ENCODE data around the gene SAMHD1. TPM values are rescaled to one million over a fixed set of nuclear protein-coding genes. Genes with fewer than 3 reads are reported as not detected.

Gene SAMHD1
- total and polyA plus RNA-seq, 9 of the 15 experiments (the other 6 are each of a cell fraction or from before 2014, with no cell fraction given), result 6.8 to 20.4 (median 14.8) TPM

GRCh38 chr20:36880741-36881250, 70.7 kb downstream of the SAMHD1 start:
- Histone ChIP-seq H3K9ac (ENCODE audit: insufficient read depth in 1 of 2, low read depth in 2 of 2, low read length in 2 of 2) (peak overlapping the region in 1 of 2 experiments; percentile 56; a peak in 1 of 4 replicates), H3K4me1 (replicated peaks in 1 of 2; ENCODE audit: control insufficient read depth in 2 of 2, insufficient read depth in 2 of 2, low read length in 2 of 2) (peaks cover 6 to 17% of the 10 kb centered on the region in 2 experiments), H3K4me3 (no peak overlapping the region), H3K4me2 (ENCODE audit: insufficient read depth, low read length) (no peak overlapping the region), H3K9me1 (ENCODE audit: control insufficient read depth, insufficient read depth, low read length) (no peaks in the 10 kb centered on the region), H2AFZ (ENCODE audit: low read depth, low read length) (no peak overlapping the region), H3K27me3 (ENCODE audit: control insufficient read depth in 2 of 2, insufficient read depth in 2 of 2, low read length in 2 of 2) (peaks cover 0 to 23% of the 10 kb centered on the region in 2 experiments; a peak in 2 of 5 replicates), H3K79me2 (ENCODE audit: control insufficient read depth, insufficient read depth, low read length) (no peaks in the 10 kb centered on the region), H4K20me1 (replicated peaks; ENCODE audit: control insufficient read depth, insufficient read depth, low read length) (peaks cover 6% of the 10 kb centered on the region; the same call in 1 of the 2 replicates), H3K36me3 (ENCODE audit: control insufficient read depth, insufficient read depth, low read length) (no peaks in the 10 kb centered on the region), H3K9me3 (replicated peaks; ENCODE audit: control insufficient read depth, insufficient read depth, low read depth, low read length) (no peaks in the 10 kb centered on the region), H3K27ac (ENCODE audit: extremely low read depth, low read depth, low read length) (no peak overlapping the region)
- intact Hi-C loops (cut with micrococcal nuclease) (no loop called here), in situ Hi-C loops (cut with MboI) (no loop called here)
- BruUV-seq (replicated peaks), result no TSS peak
- 4% methylated on average over 11 of the region's 11 CpGs for WGBS (ENCODE audit: insufficient coverage, low coverage, missing lambda C conversion rate)
- POLR2A ChIA-PET, result no interaction called here
- TF ChIP-seq HSF4 (CRISPR knock-in tag; IDR thresholded peaks at IDR 0.05; ENCODE audit: borderline replicate concordance) (no peak), HBP1 (CRISPR knock-in tag; IDR thresholded peaks at IDR 0.05) (no peak), ZNF707 (CRISPR knock-in tag; conservative IDR thresholded peaks at IDR 0.05) (no peak), ZNF197 (CRISPR knock-in tag; IDR thresholded peaks at IDR 0.05; ENCODE audit: low read depth) (no peak), SRSF1 (IDR thresholded peaks at IDR 0.05; ENCODE audit: low read depth, low read length) (no peak), NFATC3 (IDR thresholded peaks at IDR 0.05) (no peak), TFAM (CRISPR knock-in tag; conservative IDR thresholded peaks at IDR 0.05) (no peak), PHF20 (IDR thresholded peaks at IDR 0.05; ENCODE audit: partially characterized antibody) (no peak), MTA3 (IDR thresholded peaks at IDR 0.05; ENCODE audit: borderline replicate concordance) (no peak), BHLHE40 (IDR thresholded peaks at IDR 0.05; ENCODE audit: low read length) (no peak)
- DNase-seq (ENCODE audit: extremely low read depth in 1 of 4, low spot score in 3 of 4) (no peak), ATAC-seq (no peak), FAIRE-seq (no peak)
- CTCF ChIA-PET (ENCODE audit: low intra/inter-chr PET ratio), result no interaction called here

Data from K562 (cell line).